Activated CD8-positive, alpha-beta memory T cell treated with anti-CD3 and anti-CD28 coated beads, Interleukin-2, amount 50 U/mL, for 4 hours (primary cell): Measurements from ENCODE around the gene ESPNL.

Experiments used
- DNase-seq: peaks from one replicate; pipeline ENCODE4 v3.0.0-alpha.2; 2020

Gene ESPNL

GRCh38 chr2:238080518-238080917 lies 19.6 kb upstream of the ESPNL start:
- DNase-seq: no peak

- peak; percentile 1 for DNase-seq
Observed at GRCh38 chr2:238081150-238081549, 19.0 kb upstream of the ESPNL start.

GRCh38 chr2:238081561-238081960 lies 18.6 kb upstream of the ESPNL start:
- DNase-seq: no peak

- peak; percentile 5 for DNase-seq
Observed at GRCh38 chr2:238082151-238082550, 18.0 kb upstream of the ESPNL start.

- peak; percentile 6 for DNase-seq
Observed at GRCh38 chr2:238082827-238083226, 17.3 kb upstream of the ESPNL start.

GRCh38 chr2:238083919-238084318 lies 16.2 kb upstream of the ESPNL start:
- peak; percentile 3 for DNase-seq

- no peak for DNase-seq
Observed at GRCh38 chr2:238084761-238085160, 15.4 kb upstream of the ESPNL start.

- no peak for DNase-seq
Observed at GRCh38 chr2:238085899-238086298, 14.2 kb upstream of the ESPNL start.

- no peak for DNase-seq
Observed at GRCh38 chr2:238087211-238087610, 12.9 kb upstream of the ESPNL start.

GRCh38 chr2:238090887-238091286 lies 9.3 kb upstream of the ESPNL start:
- no peak for DNase-seq

GRCh38 chr2:238091436-238092060 lies 8.6 kb upstream of the ESPNL start:
- DNase-seq: peak; percentile 5

GRCh38 chr2:238092486-238093035 lies 7.6 kb upstream of the ESPNL start:
- DNase-seq: peak; percentile 6

GRCh38 chr2:238093181-238094140 lies 6.7 kb upstream of the ESPNL start:
- DNase-seq: peak; percentile 7

GRCh38 chr2:238094438-238095022 lies 5.6 kb upstream of the ESPNL start:
- DNase-seq: peak; percentile 7

GRCh38 chr2:238095143-238095542 lies 5.0 kb upstream of the ESPNL start:
- DNase-seq: no peak

GRCh38 chr2:238096311-238097011 lies 3.7 kb upstream of the ESPNL start:
- peak; percentile 7 for DNase-seq

GRCh38 chr2:238097201-238097987 lies 2.7 kb upstream of the ESPNL start:
- DNase-seq: peak; percentile 5

GRCh38 chr2:238097988-238098871 lies 1.9 kb upstream of the ESPNL start:
- DNase-seq: peak; percentile 15

- peak; percentile 8 for DNase-seq
Observed at GRCh38 chr2:238098901-238099713, 1.0 kb upstream of the ESPNL start.

- peak; percentile 9 for DNase-seq
Observed at GRCh38 chr2:238099714-238100048, 459 bp upstream of the ESPNL start.
